Hematopoietic multipotent progenitor cell treated with erythropoietin and hydrocortisone succinate and interleukin-3 and kit ligand, for 17 days (in vitro differentiated cells): Measurements from ENCODE around the gene RARS2.

Experiments used
- DNase-seq: peaks from one replicate; pipeline ENCODE4 v3.0.0-alpha.2; 2015; ENCODE audit warnings: low spot score

The RARS2 gene

GRCh38 chr6:87573307-87574024, 16.3 kb downstream of the RARS2 start:
- DNase-seq: no peak

- DNase-seq: no peak
Observed at GRCh38 chr6:87572883-87573282, 16.9 kb downstream of the RARS2 start.

- no peak for DNase-seq
Observed at GRCh38 chr6:87572021-87572420, 17.8 kb downstream of the RARS2 start.

- DNase-seq: no peak
Observed at GRCh38 chr6:87561017-87561416, 28.8 kb downstream of the RARS2 start.

- DNase-seq: no peak
Observed at GRCh38 chr6:87558446-87558845, 31.3 kb downstream of the RARS2 start.

- no peak for DNase-seq
Observed at GRCh38 chr6:87555506-87555905, 34.3 kb downstream of the RARS2 start.

- no peak for DNase-seq
Observed at GRCh38 chr6:87553159-87553765, 36.5 kb downstream of the RARS2 start.

GRCh38 chr6:87551799-87552198, 38.0 kb downstream of the RARS2 start:
- no peak for DNase-seq

GRCh38 chr6:87544474-87544735, 45.4 kb downstream of the RARS2 start:
- DNase-seq: no peak

- no peak for DNase-seq
Observed at GRCh38 chr6:87543696-87544473, 45.9 kb downstream of the RARS2 start.

- DNase-seq: no peak
Observed at GRCh38 chr6:87541744-87542143, 48.0 kb downstream of the RARS2 start.

- no peak for DNase-seq
Observed at GRCh38 chr6:87541041-87541440, 48.7 kb downstream of the RARS2 start.

- no peak for DNase-seq
Observed at GRCh38 chr6:87540539-87540938, 49.2 kb downstream of the RARS2 start.

GRCh38 chr6:87539554-87539953, 50.2 kb downstream of the RARS2 start:
- DNase-seq: no peak

GRCh38 chr6:87538510-87539260, 51.1 kb downstream of the RARS2 start:
- no peak for DNase-seq

GRCh38 chr6:87534377-87535047, 55.3 kb downstream of the RARS2 start:
- DNase-seq: no peak

GRCh38 chr6:87529221-87529620, 60.6 kb downstream of the RARS2 start:
- no peak for DNase-seq

- DNase-seq: no peak
Observed at GRCh38 chr6:87522686-87523085, 67.1 kb downstream of the RARS2 start.

- no peak for DNase-seq
Observed at GRCh38 chr6:87518453-87518852, 71.3 kb downstream of the RARS2 start.

GRCh38 chr6:87514831-87515230, 75.0 kb downstream of the RARS2 start:
- no peak for DNase-seq

GRCh38 chr6:87504441-87504840, 85.3 kb downstream of the RARS2 start:
- no peak for DNase-seq
